ENCODE data around the gene TSC22D3.
"Not testable (repeated sequence)": the region's sequence is repeated elsewhere in the genome, so short reads cannot be mapped to it uniquely, and the experiment has no call there.

Gene TSC22D3

GRCh38 chrX:107710617-107711391, 64.8 kb downstream of the TSC22D3 start:
- DNase-seq: no peak

- DNase-seq: no peak
These were observed 66.3 kb downstream of the TSC22D3 start for GRCh38 chrX:107709266-107709806.

GRCh38 chrX:107708762-107709161, 66.8 kb downstream of the TSC22D3 start:
- no peak for DNase-seq

GRCh38 chrX:107707866-107708265, 67.7 kb downstream of the TSC22D3 start:
- no peak for DNase-seq

- no peak for DNase-seq
These were observed 69.3 kb downstream of the TSC22D3 start for GRCh38 chrX:107706309-107706708.

GRCh38 chrX:107704587-107704986, 71.0 kb downstream of the TSC22D3 start:
- no peak for DNase-seq

- DNase-seq: no peak
These were observed 71.4 kb downstream of the TSC22D3 start for GRCh38 chrX:107704181-107704580.

GRCh38 chrX:107701493-107702121, 74.0 kb downstream of the TSC22D3 start:
- DNase-seq: no peak

- DNase-seq: no peak
These were observed 74.8 kb downstream of the TSC22D3 start for GRCh38 chrX:107700790-107701189.

- no peak for DNase-seq
These were observed 75.2 kb downstream of the TSC22D3 start for GRCh38 chrX:107700317-107700774.

GRCh38 chrX:107699616-107700015, 76.0 kb downstream of the TSC22D3 start:
- DNase-seq: no peak

GRCh38 chrX:107691024-107691448, 84.6 kb downstream of the TSC22D3 start:
- no peak for DNase-seq

- DNase-seq: no peak
These were observed 88.1 kb downstream of the TSC22D3 start for GRCh38 chrX:107687445-107687844.

- DNase-seq: no peak
These were observed 88.8 kb downstream of the TSC22D3 start for GRCh38 chrX:107686792-107687191.

- DNase-seq: no peak
These were observed 89.6 kb downstream of the TSC22D3 start for GRCh38 chrX:107686026-107686425.

- not testable (repeated sequence) for DNase-seq
These were observed 90.0 kb downstream of the TSC22D3 start for GRCh38 chrX:107685586-107685985.

GRCh38 chrX:107684956-107685385, 90.6 kb downstream of the TSC22D3 start:
- DNase-seq: no peak

GRCh38 chrX:107683931-107684330, 91.7 kb downstream of the TSC22D3 start:
- DNase-seq: no peak

- DNase-seq: no peak
These were observed 92.3 kb downstream of the TSC22D3 start for GRCh38 chrX:107683124-107683895.

GRCh38 chrX:107682256-107682655, 93.3 kb downstream of the TSC22D3 start:
- no peak for DNase-seq

- DNase-seq: no peak
These were observed 96.4 kb downstream of the TSC22D3 start for GRCh38 chrX:107678957-107679740.

- DNase-seq: no peak
These were observed 97.7 kb downstream of the TSC22D3 start for GRCh38 chrX:107677909-107678308.

Measured in SHP77 treated with DMSO at 0.1 percent for 48 hours (cell line).